GM12872 (cell line): ENCODE measurements around the gene TMUB1.

Experiments used
- TF ChIP-seq, protein P1 (sequence below): IDR thresholded peaks from 3 replicates; pipeline ENCODE4 v1.5.1; 2011; ENCODE audit warnings: low read depth, mild to moderate bottlenecking, low read length, moderate library complexity; ENCODE audit not compliant: insufficient read depth

The TMUB1 gene

DNA sequence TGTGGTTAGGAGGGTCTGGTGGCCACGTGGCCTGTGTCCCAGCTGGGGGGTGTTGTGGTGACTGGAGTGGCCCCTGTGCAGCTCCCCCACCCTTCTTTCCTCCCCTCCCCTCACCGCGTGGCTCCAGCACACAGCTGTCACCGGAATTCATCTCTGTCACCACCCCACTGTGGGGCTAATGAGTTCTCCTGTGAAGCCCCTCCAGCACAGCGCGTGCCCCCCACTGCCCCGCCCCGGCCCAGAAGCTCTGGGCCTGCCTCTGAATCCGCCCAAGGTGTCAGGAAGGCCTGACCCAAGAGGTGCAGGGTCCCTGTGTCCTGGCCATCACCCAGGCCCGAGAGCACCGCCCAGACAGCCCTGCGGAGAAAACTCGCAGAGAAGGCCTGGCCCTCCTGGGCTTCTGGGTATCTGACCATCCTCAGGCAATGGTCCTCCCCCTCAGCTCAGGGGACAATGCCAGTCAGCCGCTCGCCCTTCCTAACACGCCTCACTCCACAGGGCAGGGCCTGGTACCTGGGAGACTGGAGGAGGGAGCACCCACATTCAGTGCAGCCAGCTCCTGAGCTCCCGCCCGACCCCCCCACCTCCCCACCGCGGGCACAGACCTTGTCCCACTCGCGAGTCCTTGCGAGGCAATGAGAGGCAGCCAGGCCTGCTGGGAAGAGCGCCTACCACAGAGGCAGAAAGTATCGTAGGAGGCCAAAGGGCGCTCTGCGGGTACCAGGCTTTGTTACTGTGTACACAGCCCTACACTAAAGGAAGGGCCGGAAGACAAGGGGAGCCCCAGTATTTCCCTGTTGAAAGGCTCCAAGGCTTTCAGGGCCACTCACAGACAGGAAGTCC is 46.0 kb upstream of the TMUB1 start:
- TF ChIP-seq, protein P1, sequence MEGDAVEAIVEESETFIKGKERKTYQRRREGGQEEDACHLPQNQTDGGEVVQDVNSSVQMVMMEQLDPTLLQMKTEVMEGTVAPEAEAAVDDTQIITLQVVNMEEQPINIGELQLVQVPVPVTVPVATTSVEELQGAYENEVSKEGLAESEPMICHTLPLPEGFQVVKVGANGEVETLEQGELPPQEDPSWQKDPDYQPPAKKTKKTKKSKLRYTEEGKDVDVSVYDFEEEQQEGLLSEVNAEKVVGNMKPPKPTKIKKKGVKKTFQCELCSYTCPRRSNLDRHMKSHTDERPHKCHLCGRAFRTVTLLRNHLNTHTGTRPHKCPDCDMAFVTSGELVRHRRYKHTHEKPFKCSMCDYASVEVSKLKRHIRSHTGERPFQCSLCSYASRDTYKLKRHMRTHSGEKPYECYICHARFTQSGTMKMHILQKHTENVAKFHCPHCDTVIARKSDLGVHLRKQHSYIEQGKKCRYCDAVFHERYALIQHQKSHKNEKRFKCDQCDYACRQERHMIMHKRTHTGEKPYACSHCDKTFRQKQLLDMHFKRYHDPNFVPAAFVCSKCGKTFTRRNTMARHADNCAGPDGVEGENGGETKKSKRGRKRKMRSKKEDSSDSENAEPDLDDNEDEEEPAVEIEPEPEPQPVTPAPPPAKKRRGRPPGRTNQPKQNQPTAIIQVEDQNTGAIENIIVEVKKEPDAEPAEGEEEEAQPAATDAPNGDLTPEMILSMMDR = no peak

DNA sequence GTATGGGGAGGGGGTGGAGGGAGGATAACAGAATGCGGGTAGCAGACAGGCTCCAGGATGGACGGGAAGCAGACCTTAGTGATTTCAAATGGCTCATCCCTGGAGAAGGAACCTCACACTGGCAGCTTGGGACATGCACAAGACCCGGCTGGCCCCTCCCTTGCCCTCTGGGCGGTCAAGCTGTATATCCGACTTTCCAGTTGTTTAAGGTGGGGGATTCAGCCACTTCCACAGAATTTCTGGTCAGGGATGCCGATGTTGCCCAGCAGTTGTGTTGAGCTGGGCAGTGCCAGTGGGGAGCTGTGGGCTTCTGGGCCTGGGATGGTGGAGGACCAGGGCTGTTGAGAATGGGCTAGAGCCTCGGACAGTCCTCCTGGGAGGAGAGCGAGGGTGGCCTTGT is 45.4 kb upstream of the TMUB1 start:
- TF ChIP-seq, protein P1 = no peak

DNA sequence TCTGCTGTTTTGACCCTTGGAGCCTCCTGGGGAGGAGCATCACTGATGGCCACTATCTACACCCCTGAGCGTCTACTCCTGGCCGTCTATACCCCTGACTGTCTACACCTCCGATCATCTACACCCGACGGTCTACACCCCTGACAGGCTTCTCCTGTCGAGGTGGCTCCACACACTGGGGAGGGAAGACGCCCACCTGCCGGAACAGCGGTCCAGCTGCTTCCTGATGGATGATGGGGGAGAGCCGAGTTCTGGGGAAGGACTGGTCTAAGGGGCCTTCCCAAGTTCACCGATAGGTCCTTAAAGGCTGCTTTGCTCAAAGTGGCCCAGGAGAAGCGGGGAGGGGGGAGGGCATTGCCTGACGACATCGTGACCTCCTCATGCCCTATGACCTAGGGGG is 44.9 kb upstream of the TMUB1 start:
- TF ChIP-seq, protein P1 = no peak

DNA sequence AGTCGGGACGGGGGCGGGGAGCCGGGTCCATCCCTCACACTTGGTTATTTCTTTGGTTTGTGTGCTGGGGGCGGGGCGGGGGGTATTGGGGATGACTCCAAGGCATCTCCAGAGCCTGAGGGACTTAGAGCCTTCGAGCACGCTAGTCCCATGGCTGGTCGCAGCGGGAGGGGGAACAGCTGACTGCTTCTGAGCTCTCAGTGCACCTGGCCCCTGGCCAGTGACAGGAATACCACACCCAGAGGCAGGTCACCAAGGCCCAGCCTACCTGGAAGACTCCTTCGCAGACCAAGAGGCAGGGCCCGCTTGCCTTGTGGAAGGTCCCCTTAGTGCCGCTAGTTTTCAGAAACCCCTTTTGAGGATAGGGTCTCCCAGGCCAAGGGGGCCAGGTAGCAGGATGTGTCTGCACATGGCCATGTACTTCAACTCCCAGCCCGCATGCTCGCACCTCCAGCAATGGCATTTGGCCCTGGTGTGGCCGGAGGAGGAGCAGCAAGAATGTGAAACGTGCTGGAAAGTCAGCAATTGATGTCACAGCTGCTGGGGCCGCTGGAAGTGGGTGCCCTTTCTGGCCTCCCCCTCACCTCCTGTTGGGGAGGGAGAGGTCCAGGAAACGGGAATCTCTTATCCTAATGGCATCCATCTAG is 43.3 kb upstream of the TMUB1 start:
- TF ChIP-seq, protein P1 = no peak

DNA sequence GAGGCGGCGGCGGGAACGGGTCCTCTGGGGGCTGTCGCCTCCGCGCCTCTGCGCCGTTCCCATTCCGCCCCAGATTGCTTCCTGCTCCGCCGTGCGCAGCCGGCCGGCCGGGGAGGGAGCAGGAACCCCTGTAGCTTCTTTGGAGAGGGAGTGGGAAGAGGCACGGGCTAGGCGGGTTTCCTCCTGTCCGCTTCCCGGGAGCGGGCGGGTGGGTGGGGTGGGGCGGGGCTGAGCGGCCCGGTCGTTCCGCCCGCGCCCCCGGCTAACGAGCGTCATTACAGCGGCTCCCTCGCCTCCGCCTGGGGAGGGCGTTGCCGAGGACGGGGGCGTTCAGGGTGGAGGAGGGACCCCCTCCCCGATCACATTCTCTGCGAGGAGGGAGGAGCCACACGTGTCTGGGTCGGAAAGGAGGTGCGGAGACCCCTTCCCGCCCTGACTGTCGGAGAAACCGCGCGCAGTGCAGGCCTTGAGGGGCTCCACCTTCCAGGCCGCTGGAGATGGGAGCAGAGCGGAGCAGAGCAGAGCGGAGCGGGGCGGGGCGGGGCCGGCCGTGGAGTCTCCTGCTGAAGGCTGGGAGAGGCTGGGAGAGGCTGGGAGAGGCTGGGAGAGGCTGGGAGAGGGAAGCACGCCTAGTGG is 42.7 kb upstream of the TMUB1 start:
- TF ChIP-seq, protein P1 = no peak

DNA sequence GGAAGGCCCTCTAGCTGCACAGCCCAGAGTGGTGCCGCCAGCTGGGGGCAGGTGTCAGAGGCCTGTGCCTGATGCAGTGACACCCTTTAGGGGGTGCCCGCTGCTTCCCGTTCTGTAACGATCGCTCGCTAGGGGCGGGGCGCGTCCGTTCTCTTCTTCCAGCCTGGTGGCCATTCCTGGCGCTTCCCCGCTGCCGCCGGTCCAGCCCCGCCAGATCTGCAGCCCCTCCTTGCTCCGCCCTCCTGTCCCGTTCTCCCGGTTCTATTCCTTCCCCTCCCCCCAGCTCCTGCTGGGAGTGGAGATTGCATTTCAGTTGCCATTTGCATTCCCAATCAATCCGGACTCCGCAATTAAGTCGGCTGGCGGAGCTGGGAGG is 42.2 kb upstream of the TMUB1 start:
- TF ChIP-seq, protein P1 = no peak

DNA sequence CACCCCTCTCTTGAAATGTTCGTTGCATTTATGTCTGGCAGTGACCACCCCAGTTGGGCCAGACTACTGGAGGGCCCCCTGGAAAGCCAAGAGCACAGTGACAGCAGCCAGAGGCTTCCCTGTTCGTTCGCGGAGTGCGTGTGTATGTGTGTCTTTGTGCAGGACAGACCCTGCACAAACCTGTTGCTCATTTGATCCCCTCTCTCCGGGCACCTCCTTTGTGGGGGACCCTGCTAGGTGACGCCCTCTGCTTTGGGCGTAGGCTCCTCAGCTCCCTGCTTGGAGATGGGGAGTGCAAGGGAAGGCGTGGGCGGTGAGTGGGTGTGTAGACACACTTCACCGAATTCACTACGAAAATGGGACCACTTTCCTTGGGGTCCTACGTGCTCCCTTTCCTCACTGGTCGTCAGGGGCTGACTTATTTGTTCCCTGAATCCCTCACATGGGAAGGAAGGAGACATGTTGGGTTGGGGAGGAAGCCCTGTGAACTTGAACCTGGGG is 41.7 kb upstream of the TMUB1 start:
- TF ChIP-seq, protein P1 = no peak
